ENCODE measurements around the gene SPARCL1.
"Not testable (repeated sequence)": the region's sequence is repeated elsewhere in the genome, so short reads cannot be mapped to it uniquely, and the experiment has no call there.

Gene SPARCL1

DNA sequence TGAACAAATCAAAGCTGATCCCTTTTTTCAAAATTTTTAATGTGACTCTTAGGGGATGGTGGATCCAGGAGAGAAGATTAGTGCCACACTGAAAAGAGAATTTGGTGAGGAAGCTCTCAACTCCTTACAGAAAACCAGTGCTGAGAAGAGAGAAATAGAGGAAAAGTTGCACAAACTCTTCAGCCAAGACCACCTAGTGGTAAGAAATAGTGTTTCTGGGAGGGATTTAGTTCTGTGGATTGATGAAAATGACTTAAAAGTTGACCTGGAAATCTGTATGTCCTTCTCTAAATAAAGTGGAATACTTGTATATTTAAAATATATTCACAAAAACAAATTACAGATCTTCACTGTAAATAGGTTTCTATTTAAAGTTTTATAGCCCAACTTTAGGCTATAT, 77.6 kb downstream of the SPARCL1 start:
- DNase-seq (ENCODE audit: low spot score) (no peak), FAIRE-seq (no peak)

DNA sequence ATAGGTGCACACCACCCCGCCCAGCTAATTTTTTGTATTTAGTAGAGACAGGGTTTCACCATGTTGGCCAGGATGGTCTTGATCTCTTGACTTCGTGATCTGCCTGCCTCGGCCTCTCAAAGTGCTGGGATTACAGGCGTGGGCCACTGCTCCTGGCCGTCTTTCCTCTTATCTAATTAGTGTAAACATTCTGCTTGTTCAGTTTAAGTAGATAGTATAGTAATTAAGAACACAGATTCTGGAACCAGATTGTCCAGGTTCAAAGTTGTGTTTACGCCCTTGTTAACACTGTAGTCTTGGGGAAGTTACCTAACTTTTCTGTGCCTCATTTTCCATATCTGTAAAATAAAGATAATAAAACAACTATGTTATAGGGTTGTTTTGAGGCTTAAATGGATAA, 82.8 kb downstream of the SPARCL1 start:
- FAIRE-seq; DNase-seq (ENCODE audit: low spot score): not testable (repeated sequence)

DNA sequence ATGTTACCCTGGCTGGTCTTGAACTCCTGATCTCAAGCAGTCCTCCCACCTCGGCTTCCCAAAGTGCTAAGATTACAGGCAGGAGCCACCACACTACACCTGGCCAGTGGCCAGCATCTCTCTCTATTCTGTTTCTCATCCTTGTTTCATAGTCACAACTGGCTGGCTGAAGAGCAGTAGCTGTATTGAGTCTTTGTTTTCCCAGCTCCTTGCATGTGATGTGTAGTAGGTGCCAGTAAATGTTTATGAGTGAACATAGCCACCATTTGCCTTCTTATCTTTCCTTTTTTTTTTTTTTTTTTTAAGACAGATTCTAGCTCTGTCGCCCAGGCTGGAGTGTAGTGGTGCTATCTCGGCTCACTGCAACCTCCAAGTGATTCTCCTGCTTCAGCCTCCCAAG, 83.2 kb downstream of the SPARCL1 start:
- DNase-seq (ENCODE audit: low spot score) (no peak), FAIRE-seq (no peak)

DNA sequence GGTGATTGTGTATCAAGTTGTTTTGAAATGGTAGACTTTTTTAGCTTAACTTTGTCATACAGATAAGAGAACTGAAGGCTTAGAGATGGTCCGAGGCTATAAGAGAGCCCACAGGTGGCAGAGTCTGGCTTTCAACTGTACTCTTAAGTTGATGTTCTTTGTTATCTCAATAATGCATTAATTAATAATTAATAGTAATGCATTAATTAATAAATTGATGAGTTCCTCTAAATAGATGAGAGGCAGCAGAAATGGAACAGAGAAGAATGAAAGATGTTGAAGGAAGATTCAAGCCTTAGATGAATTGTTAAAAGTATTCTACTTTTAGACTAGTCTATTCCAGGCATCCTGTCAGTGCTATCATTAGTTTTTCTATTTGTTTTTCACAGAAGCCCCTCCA, 84.4 kb downstream of the SPARCL1 start:
- no peak for DNase-seq (ENCODE audit: low spot score)
- FAIRE-seq, result no peak

DNA sequence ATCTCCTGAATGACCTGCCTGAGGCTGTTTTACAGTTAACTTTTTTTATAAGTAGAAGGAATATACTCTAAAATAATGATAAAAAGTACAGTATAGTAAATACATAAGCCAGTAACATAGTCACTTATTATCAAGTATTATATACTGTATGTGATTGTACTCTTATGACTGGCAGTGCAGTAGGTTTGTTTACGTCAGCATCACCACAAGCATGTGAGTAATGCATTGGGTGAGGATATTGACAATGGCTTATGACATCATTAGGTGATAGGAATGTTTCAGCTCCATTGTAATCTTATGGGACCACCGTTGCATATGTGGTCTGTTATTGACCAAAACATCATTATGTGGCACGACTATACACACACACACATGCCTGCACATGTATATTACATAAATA, 86.3 kb downstream of the SPARCL1 start:
- DNase-seq (ENCODE audit: low spot score) (no peak), FAIRE-seq (no peak)

DNA sequence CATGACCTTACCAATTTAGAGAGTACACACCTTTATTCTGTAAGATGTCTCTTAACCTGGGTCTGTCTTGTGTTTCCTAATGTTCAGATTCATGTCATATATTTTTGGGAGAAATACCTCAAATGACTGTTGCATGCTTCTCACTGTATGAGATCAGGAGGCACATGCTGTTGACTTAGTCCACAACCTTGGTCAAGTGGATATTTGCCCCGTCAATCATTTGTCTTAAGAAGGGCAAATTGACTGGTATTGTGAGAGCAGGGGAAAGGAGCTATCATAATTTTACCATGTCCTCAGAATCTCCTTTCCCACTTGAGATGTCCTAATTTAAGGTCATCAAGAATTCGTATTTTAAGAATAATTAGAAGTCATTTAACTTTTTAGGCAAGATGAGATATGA, 95.8 kb downstream of the SPARCL1 start:
- no peak for FAIRE-seq

DNA sequence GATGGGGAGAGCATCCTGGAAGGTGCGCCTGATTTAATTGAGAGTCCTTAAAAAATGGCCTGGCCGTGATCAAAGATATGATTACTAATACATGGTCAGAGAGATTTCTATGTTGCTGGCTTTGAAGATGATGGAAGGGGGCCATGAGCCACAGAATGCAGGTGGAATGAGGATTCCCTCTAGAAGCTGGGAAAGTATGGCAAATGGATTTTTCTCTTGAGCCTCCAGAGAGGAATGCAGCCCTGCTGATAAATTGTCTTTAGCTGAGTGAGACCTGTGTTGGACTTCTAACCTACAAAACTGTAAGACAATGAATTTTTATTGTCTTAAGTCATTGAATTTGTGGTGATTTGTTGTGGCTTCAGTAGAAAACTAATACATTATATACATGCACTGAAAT, 99.1 kb downstream of the SPARCL1 start:
- FAIRE-seq (no peak), DNase-seq (ENCODE audit: low spot score) (no peak)

More for the DNA sequence above, 95.8 kb downstream of the SPARCL1 start:
- DNase-seq (ENCODE audit: low spot score), result no peak

DNA sequence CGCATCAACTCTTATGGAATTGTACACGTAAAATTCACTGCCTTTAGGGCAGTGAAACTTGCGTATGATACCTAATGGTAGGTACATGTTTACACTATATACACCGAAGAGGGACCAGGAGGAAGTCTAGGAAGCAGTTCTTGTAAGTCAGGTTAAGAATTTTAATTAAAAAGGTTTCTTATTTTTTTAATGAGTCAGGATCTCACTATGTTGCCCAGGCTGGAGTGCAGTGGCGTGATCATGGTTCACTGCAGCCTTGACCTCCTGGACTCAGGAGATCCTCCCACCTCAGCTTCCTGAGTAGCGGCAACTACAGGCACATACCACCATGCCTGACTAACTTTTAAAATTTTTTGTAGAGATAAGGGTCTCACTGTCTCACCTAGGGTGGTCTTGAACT, 100.2 kb downstream of the SPARCL1 start:
- DNase-seq (ENCODE audit: low spot score) (no peak), FAIRE-seq (no peak)

DNA sequence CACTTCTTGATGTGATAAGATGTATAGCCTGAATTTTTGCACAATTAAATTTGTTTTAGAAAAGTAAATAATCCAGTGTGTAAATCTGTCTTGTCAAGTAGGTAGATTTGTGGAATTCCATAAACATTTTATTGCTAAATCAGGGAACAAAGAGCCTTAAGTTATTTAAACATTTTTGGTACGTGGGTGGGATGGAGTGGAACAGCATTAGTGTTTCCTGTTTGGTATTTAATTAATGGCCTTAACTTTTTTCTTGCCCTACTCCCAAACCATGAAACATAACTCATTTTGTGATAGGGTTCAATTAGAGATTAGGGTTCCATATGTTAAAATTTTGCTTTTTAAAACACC, 101.7 kb downstream of the SPARCL1 start:
- no peak for FAIRE-seq
- no peak for DNase-seq (ENCODE audit: low spot score)

DNA sequence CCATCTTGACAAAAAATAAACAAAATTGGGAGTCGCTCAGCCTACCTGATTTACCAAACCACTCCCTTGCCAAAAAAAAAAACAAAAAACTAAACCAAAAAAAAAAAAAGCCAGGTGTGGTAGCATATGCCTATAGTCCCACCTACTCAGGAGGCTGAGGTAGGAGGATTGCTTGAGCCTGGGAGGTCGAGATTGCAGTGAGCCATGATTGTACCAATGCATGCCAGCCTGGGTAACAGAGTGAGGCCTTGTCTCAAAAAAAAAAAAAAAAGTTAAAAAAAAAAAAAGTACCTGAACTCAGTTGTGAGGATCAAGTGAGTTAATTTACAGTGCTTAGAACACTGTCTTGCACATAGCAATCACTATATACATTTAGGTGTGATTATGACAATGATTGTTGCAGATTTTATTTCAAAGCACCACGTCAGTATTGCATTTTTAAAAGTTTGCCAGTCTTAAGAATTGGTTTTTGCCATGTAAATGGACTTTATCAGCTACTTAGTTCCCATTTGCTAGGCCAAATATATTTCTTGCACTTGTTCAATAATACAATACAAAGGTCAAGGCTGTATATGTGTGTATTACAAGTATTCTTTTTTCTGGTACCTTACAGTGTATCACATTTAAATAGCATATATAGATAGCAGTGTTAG, 102.2 kb downstream of the SPARCL1 start:
- DNase-seq (ENCODE audit: low spot score) (no peak), FAIRE-seq (no peak)

DNA sequence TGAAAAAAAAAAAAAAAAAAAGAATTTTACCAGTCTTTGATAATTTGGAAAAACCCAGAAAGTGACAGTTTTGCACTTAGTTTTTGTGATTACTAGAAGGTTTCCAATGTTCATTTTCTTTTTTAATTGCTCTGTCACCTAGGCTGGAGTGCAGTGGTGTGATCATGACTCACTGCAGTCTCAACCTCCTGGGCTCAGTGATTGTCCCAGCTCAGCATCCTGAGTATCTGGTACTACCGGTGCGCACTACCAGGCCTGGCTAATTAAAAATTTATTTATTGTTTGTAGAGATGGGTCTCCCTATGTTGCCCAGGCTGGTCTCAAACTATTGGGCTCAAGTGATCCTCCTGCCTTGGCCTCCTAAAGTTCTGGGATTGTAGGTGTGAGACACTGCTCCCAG, 103.5 kb downstream of the SPARCL1 start:
- DNase-seq (ENCODE audit: low spot score), result peak; percentile 24
- no peak for FAIRE-seq

DNA sequence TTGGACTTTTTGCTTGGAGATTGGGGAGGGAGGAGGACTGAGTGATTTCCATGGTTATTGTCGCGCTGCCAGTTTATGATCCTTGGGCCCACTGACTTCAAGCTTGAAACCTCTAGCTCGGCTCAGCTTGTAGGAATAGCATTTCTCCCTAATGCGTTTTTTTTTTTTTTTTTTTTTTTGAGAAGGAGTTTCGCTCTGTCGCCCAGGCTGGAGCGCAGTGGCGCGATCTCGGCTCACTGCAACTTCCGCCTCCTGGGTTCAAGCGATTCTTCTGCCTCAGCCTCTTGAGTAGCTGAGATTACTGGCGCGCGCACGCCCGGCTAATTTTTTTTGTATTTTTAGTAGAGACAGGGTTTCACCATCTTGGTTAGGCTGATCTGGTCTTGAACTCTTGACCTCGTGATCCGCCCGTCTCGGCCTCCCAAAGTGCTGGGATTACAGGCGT, 105.1 kb downstream of the SPARCL1 start:
- DNase-seq (ENCODE audit: low spot score); FAIRE-seq: not testable (repeated sequence)
